Vagina (tissue), 2 donors: ENCODE data around the gene GPN2. TPM values are rescaled to one million over a fixed set of nuclear protein-coding genes. Genes with fewer than 3 reads are reported as not detected.

Experiments
- DNase-seq, 2 donors: peaks; one replicate each; pipeline ENCODE4 v3.0.0-alpha.2; 2017; ENCODE audit errors: extremely low spot score in 2 of 2
- H3K27ac ChIP-seq: fragments of 200-600 bp; sonication (generic); one replicate; pipeline ENCODE4 v1.5.1; 2019
- H3K27me3 ChIP-seq: fragments of 200-600 bp; sonication (generic); one replicate; pipeline ENCODE4 v1.5.1; 2019
- H3K36me3 ChIP-seq, 2 donors: fragments of 200-600 bp; sonication (generic); one replicate each; pipeline ENCODE4 v1.5.1; 2017 to 2019
- H3K4me1 ChIP-seq: fragments of 200-600 bp; sonication (generic); one replicate; pipeline ENCODE4 v1.5.1; 2019
- H3K4me3 ChIP-seq, 2 donors: fragments of 200-600 bp; sonication (generic); 1 replicate in 1 of 2; 2 replicates in 1 of 2; pipeline ENCODE4 v1.5.1; 2016 to 2019
- H3K9me3 ChIP-seq: fragments of 200-600 bp; sonication (generic); one replicate; pipeline ENCODE4 v1.5.1; 2019
- CTCF ChIP-seq, 3 experiments: fragments of 450-650 bp in 2 of 3; fragments of 200-600 bp in 1 of 3; sonication (generic) in 1 of 3; IDR thresholded peaks; one replicate each; pipeline ENCODE4 v1.5.1; 2017 to 2019; ENCODE audit warnings: antibody characterized with exemption in 3 of 3, mild to moderate bottlenecking in 2 of 3, moderate library complexity in 2 of 3
- POLR2A ChIP-seq, 2 donors: fragments of 450-650 bp; IDR thresholded peaks; one replicate each; pipeline ENCODE4 v1.6.1; 2017; ENCODE audit warnings: antibody characterized with exemption in 2 of 2, mild to moderate bottlenecking in 2 of 2, moderate library complexity in 2 of 2
- POLR2AphosphoS5 ChIP-seq, 2 donors: sonication (generic); formaldehyde crosslinking; IDR thresholded peaks; one replicate each; pipeline ENCODE4 v1.9.0; 2017; ENCODE audit warnings: antibody characterized with exemption in 2 of 2, mild to moderate bottlenecking in 2 of 2, low read depth in 1 of 2; ENCODE audit not compliant: insufficient read depth in 1 of 2
- intact Hi-C: fragments of 100-400 bp; cut with DNase I; formaldehyde crosslinking; loops from one replicate; pipeline ENCODE4 v1.15.1; 2023
- total RNA-seq: library from RNA; depleted of rRNA; stranded (reverse); fragments of >200 nt; gene quantifications from one replicate; pipeline ENCODE4 v1.2.3, GENCODE V29; 2016

The GPN2 gene
- total RNA-seq, 1 donor from 2014 or later = 11.5 TPM

- peak overlapping the region; percentile 98 for H3K27ac ChIP-seq
- intact Hi-C loops = no loop called here
- H3K4me1 ChIP-seq = peaks cover 54% of the 10 kb centered on the region
- TF ChIP-seq POLR2A (IDR thresholded peaks at IDR 0.05) = no peak
- peak; percentile 14 to 31 for TF ChIP-seq POLR2AphosphoS5 (IDR thresholded peaks at IDR 0.05; ENCODE audit: insufficient read depth in 1 of 2, low read depth in 1 of 2)
- H3K27me3 ChIP-seq = no peaks in the 10 kb centered on the region
- no peaks in the 10 kb centered on the region for H3K9me3 ChIP-seq
- H3K4me3 ChIP-seq = no peak overlapping the region
- H3K36me3 ChIP-seq = peaks cover 0 to 37% of the 10 kb centered on the region in 2 donors
- DNase-seq = no peak
Measured at GRCh38 chr1:26854906-26855305, 35.2 kb downstream of the GPN2 start.

DNA sequence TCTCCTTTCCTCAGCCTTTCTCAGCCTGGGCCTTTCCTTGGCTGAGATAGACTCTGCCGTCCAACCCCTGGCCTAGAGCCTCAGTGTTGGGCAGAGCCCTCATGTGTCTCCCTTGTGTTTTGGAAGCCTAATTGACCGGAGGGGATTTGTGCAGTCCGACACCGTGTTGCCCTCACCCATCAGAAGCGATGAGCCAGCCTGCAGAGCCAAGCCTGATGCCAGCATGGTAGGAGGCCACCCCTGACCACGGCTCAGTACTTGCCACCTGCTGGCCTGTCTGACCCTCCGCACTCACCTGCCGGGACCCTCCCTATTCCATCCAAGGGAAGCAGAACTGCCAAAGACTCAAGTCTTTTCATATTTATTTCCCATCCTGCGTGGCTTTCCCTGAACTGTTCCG is 36.5 kb downstream of the GPN2 start:
- Histone ChIP-seq H3K27me3 (no peaks in the 10 kb centered on the region), H3K27ac (peak overlapping the region; percentile 98), H3K9me3 (no peaks in the 10 kb centered on the region), H3K4me1 (peaks cover 64% of the 10 kb centered on the region), H3K4me3 (no peak overlapping the region), H3K36me3 (peaks cover 0 to 47% of the 10 kb centered on the region in 2 donors)
- no peak for DNase-seq
- intact Hi-C loops = no loop called here
- TF ChIP-seq CTCF (IDR thresholded peaks at IDR 0.05) (no peak), POLR2AphosphoS5 (IDR thresholded peaks at IDR 0.05; ENCODE audit: insufficient read depth in 1 of 2, low read depth in 1 of 2) (no peak), POLR2A (IDR thresholded peaks at IDR 0.05) (no peak)

GRCh38 chr1:26853156-26853555 is 36.9 kb downstream of the GPN2 start:
- TF ChIP-seq POLR2AphosphoS5 (IDR thresholded peaks at IDR 0.05; ENCODE audit: insufficient read depth in 1 of 2, low read depth in 1 of 2) = peak; percentile 17 to 86
- no peak for TF ChIP-seq POLR2A (IDR thresholded peaks at IDR 0.05)
- TF ChIP-seq CTCF (IDR thresholded peaks at IDR 0.05) = peak; percentile 66 to 89 (median 75)
- no peaks in the 10 kb centered on the region for H3K9me3 ChIP-seq
- H3K4me1 ChIP-seq = peaks cover 64% of the 10 kb centered on the region
- intact Hi-C loops = no loop called here
- H3K27me3 ChIP-seq = no peaks in the 10 kb centered on the region
- peak overlapping the region; percentile 98 for H3K27ac ChIP-seq
- no peak for DNase-seq
- H3K4me3 ChIP-seq = no peak overlapping the region
- peaks cover 0 to 50% of the 10 kb centered on the region in 2 donors for H3K36me3 ChIP-seq

- no peak for DNase-seq
- Histone ChIP-seq H3K4me1 (peaks cover 59% of the 10 kb centered on the region), H3K9me3 (no peaks in the 10 kb centered on the region), H3K27ac (peak overlapping the region; percentile 98), H3K4me3 (no peak overlapping the region), H3K27me3 (no peaks in the 10 kb centered on the region), H3K36me3 (peaks cover 0 to 51% of the 10 kb centered on the region in 2 donors)
- intact Hi-C loops = no loop called here
- TF ChIP-seq CTCF (IDR thresholded peaks at IDR 0.05) (no peak), POLR2AphosphoS5 (IDR thresholded peaks at IDR 0.05; ENCODE audit: insufficient read depth in 1 of 2, low read depth in 1 of 2) (no peak), POLR2A (IDR thresholded peaks at IDR 0.05) (no peak)
Measured at GRCh38 chr1:26852701-26853100, 37.4 kb downstream of the GPN2 start.

DNA sequence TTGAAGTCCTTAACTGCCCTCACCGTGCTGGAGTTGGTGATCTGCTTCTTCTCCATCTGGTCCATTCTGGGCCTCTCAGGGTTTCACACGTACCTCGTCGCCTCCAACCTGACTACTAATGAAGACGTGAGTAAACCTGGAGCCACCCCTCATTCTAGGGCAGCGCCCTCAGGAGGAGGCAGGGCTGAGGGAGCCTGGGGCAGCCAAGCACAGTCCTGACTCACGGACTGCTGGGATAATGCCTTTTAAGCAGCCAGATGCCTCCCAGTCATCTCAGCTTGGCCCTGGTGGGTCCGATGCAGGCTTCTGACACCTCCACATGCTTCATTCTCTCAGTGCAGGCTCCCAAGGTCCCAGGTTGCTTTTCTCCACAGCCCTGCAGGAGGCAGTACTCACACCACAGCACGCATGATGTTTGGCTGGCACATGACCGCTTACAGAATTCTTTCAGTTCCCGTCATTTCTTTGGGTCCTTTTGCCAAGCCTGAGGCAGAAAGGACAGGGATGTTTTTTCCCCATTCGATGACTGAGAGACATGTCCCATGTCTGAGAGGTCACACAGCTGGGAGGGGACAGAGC is 38.9 kb downstream of the GPN2 start:
- Histone ChIP-seq H3K4me1 (peaks cover 45% of the 10 kb centered on the region), H3K9me3 (no peaks in the 10 kb centered on the region), H3K27ac (peak overlapping the region; percentile 76), H3K4me3 (no peak overlapping the region), H3K36me3 (peaks cover 0 to 60% of the 10 kb centered on the region in 2 donors), H3K27me3 (no peaks in the 10 kb centered on the region)
- intact Hi-C loops = no loop called here
- TF ChIP-seq CTCF (IDR thresholded peaks at IDR 0.05) = no peak
- TF ChIP-seq POLR2A (IDR thresholded peaks at IDR 0.05) = no peak
- no peak for TF ChIP-seq POLR2AphosphoS5 (IDR thresholded peaks at IDR 0.05; ENCODE audit: insufficient read depth in 1 of 2, low read depth in 1 of 2)
- DNase-seq = no peak
